HepG2 (cell line): Measurements from ENCODE around the gene MAPK8IP3. TPM values are rescaled to one million over a fixed set of nuclear protein-coding genes. Genes with fewer than 3 reads are reported as not detected.

Experiments used
- DNMT1 ChIP-seq: sonication (generic); formaldehyde crosslinking; IDR thresholded peaks from 2 replicates; pipeline ENCODE4 v1.5.1; 2020; ENCODE audit warnings: mild to moderate bottlenecking, missing genetic modification reagents
- ERF ChIP-seq: IDR thresholded peaks from 2 replicates; pipeline ENCODE4 v1.6.1; 2018; ENCODE audit warnings: missing biosample characterization, missing genetic modification reagents
- ESRRA ChIP-seq: sonication (generic); formaldehyde crosslinking; IDR thresholded peaks from 2 replicates; pipeline ENCODE4 v1.5.1; 2020; ENCODE audit warnings: mild to moderate bottlenecking, low read depth, missing genetic modification reagents
- FOXA1 ChIP-seq, 2 experiments: fragments of 450-650 bp in 1 of 2; sonication (generic) in 1 of 2; formaldehyde crosslinking in 1 of 2; IDR thresholded peaks; 2 replicates each; pipeline versions ENCODE4 v1.4.0 to v1.6.1; 2016 to 2020; ENCODE audit warnings: missing genetic modification reagents in 1 of 2
- FOXP1 ChIP-seq, 2 experiments: fragments of 450-650 bp in 1 of 2; IDR thresholded peaks; 2 replicates each; pipeline ENCODE4 v1.6.1; 2017 to 2018; ENCODE audit warnings: antibody characterized with exemption in 1 of 2
- IKZF5 ChIP-seq: IDR thresholded peaks from 2 replicates; pipeline ENCODE4 v1.6.1; 2018; ENCODE audit warnings: missing genetic modification reagents, mild to moderate bottlenecking, missing compliant biosample characterization
- KLF16 ChIP-seq, 2 experiments: sonication (generic) in 1 of 2; formaldehyde crosslinking in 1 of 2; IDR thresholded peaks; 2 replicates each; pipeline versions ENCODE4 v1.6.1 to v1.8.0; 2016 to 2023; ENCODE audit warnings: missing genetic modification reagents in 2 of 2, missing compliant biosample characterization in 1 of 2
- KMT2A ChIP-seq: sonication (generic); formaldehyde crosslinking; IDR thresholded peaks from 2 replicates; pipeline ENCODE4 v1.4.0; 2020; ENCODE audit warnings: missing genetic modification reagents
- MAF1 ChIP-seq: sonication (generic); formaldehyde crosslinking; IDR thresholded peaks from 2 replicates; pipeline ENCODE4 v1.5.0; 2020; ENCODE audit warnings: missing genetic modification reagents, borderline replicate concordance
- MED13 ChIP-seq: sonication (generic); formaldehyde crosslinking; IDR thresholded peaks from 2 replicates; pipeline ENCODE4 v1.5.0; 2020; ENCODE audit warnings: missing genetic modification reagents
- NBN ChIP-seq: fragments of 450-650 bp; conservative IDR thresholded peaks from 2 replicates; pipeline ENCODE4 v1.6.1; 2017
- NCOA2 ChIP-seq: sonication (generic); formaldehyde crosslinking; IDR thresholded peaks from 2 replicates; pipeline ENCODE4 v1.8.0; 2022; ENCODE audit warnings: inconsistent platforms
- RNF2 ChIP-seq: fragments of 450-650 bp; conservative IDR thresholded peaks from 2 replicates; pipeline ENCODE4 v1.6.1; 2016; ENCODE audit warnings: low read depth
- SPEN ChIP-seq: sonication (generic); formaldehyde crosslinking; IDR thresholded peaks from 2 replicates; pipeline ENCODE4 v1.5.1; 2020; ENCODE audit warnings: low read depth, mild to moderate bottlenecking, missing genetic modification reagents
- STAG1 ChIP-seq: sonication (generic); formaldehyde crosslinking; IDR thresholded peaks from 2 replicates; pipeline ENCODE4 v1.4.0; 2020; ENCODE audit warnings: missing genetic modification reagents
- TGIF2 ChIP-seq: IDR thresholded peaks from 2 replicates; pipeline ENCODE4 v1.6.1; 2016; ENCODE audit warnings: control low read depth, missing compliant biosample characterization
- U2AF1 ChIP-seq: fragments of 200-400 bp; formaldehyde crosslinking; optimal IDR thresholded peaks from 2 replicates; pipeline ENCODE3; 2017; ENCODE audit warnings: mild to moderate bottlenecking, low read depth, low read length
- ZFP82 ChIP-seq: sonication (generic); formaldehyde crosslinking; IDR thresholded peaks from 2 replicates; pipeline ENCODE4 v1.5.1; 2020; ENCODE audit warnings: mild to moderate bottlenecking, missing genetic modification reagents, borderline replicate concordance
- ZNF124 ChIP-seq: sonication (generic); formaldehyde crosslinking; IDR thresholded peaks from 2 replicates; pipeline ENCODE4 v1.4.0; 2020; ENCODE audit warnings: missing genetic modification reagents
- ZNF30 ChIP-seq: sonication (generic); formaldehyde crosslinking; IDR thresholded peaks from 2 replicates; pipeline ENCODE4 v1.5.0; 2020; ENCODE audit warnings: mild to moderate bottlenecking, missing genetic modification reagents
- ZNF639 ChIP-seq: conservative IDR thresholded peaks from 2 replicates; pipeline ENCODE4 v1.6.1; 2018; ENCODE audit warnings: missing genetic modification reagents
- ZNF766 ChIP-seq: sonication (generic); formaldehyde crosslinking; IDR thresholded peaks from 2 replicates; pipeline ENCODE4 v1.5.0; 2020; ENCODE audit warnings: missing genetic modification reagents, borderline replicate concordance
- ZNF776 ChIP-seq: sonication (generic); formaldehyde crosslinking; IDR thresholded peaks from 2 replicates; pipeline ENCODE4 v1.4.0; 2020; ENCODE audit warnings: mild to moderate bottlenecking, missing genetic modification reagents
- polyA plus RNA-seq, 8 experiments: library from polyadenylated mRNA; depleted of rRNA in 3 of 8; stranded (reverse) in 7 of 8; unstranded in 1 of 8; fragments of >200 nt; fragmentation: Illumina TruSeq in 4 of 8; extraction: Trizol in 4 of 8; gene quantifications; 2 replicates each; pipeline versions ENCODE4 v1.2.1 to v1.2.3, GENCODE V29; 2011 to 2016; ENCODE audit warnings: low read depth in 4 of 8, missing spikeins in 1 of 8, mixed read lengths in 1 of 8; ENCODE audit not compliant: insufficient read depth in 1 of 8
- total RNA-seq, 5 experiments: library from RNA; depleted of rRNA; stranded (reverse); fragments of >200 nt; fragmentation: Illumina TruSeq; extraction: Trizol; gene quantifications; 2 replicates each; pipeline ENCODE4 v1.2.3, GENCODE V29; 2016; ENCODE audit warnings: low read depth in 1 of 5
- TF ChIP-seq, protein P1 (sequence below): sonication (generic); formaldehyde crosslinking; IDR thresholded peaks from 2 replicates; pipeline ENCODE4 v1.4.0; 2020; ENCODE audit warnings: missing genetic modification reagents
- TF ChIP-seq, protein P2 (sequence below): sonication (generic); formaldehyde crosslinking; IDR thresholded peaks from 2 replicates; pipeline ENCODE4 v1.4.0; 2020; ENCODE audit warnings: missing genetic modification reagents

The MAPK8IP3 gene
- total and polyA plus RNA-seq, 2 of the 13 experiments (the other 11 are each of a cell fraction or from before 2014, with no cell fraction given) = 25.1 to 41.7 TPM

GRCh38 chr16:1794221-1794871 is 88.4 kb downstream of the MAPK8IP3 start (continued):
- TF ChIP-seq IKZF5 (CRISPR knock-in tag) (no peak), ZNF30 (CRISPR knock-in tag) (no peak), NBN (no peak), ZNF766 (CRISPR knock-in tag) (0 out of 2 replicates have a peak, but pooled peaks have one; percentile 12), FOXA1 (IDR thresholded peaks at IDR 0.05) (no peak), FOXA1 (CRISPR knock-in tag; IDR thresholded peaks at IDR 0.05) (peak; percentile 85), ERF (CRISPR knock-in tag) (peak; percentile 48; the same call in 1 of the 2 replicates), KLF16 (CRISPR knock-in tag; IDR thresholded peaks at IDR 0.05) (peak in 1 of 2 experiments; percentile 39; a peak in 1 of 4 replicates), RNF2 (no peak), ZFP82 (CRISPR knock-in tag) (no peak), MED13 (CRISPR knock-in tag) (no peak), ZNF776 (peak; percentile 47; the same call in 1 of the 2 replicates), ESRRA (CRISPR knock-in tag) (peak; percentile 17; the same call in 1 of the 2 replicates), KMT2A (CRISPR knock-in tag) (peak; percentile 33; the same call in 1 of the 2 replicates), STAG1 (no peak; the same call in 1 of the 2 replicates), SPEN (CRISPR knock-in tag) (peak; percentile 65), ZNF639 (0 out of 2 replicates have a peak, but pooled peaks have one; percentile 17), MAF1 (no peak), FOXP1 (IDR thresholded peaks at IDR 0.05) (no peak), FOXP1 (CRISPR knock-in tag; IDR thresholded peaks at IDR 0.05) (0 out of 2 replicates have a peak, but pooled peaks have one; percentile 14), DNMT1 (CRISPR knock-in tag) (peak; percentile 90), NCOA2 (CRISPR knock-in tag) (peak; percentile 63), ZNF124 (CRISPR knock-in tag) (no peak), TGIF2 (CRISPR knock-in tag) (0 out of 2 replicates have a peak, but pooled peaks have one; percentile 31), U2AF1 (peak; percentile 27)
- TF ChIP-seq, protein P1, sequence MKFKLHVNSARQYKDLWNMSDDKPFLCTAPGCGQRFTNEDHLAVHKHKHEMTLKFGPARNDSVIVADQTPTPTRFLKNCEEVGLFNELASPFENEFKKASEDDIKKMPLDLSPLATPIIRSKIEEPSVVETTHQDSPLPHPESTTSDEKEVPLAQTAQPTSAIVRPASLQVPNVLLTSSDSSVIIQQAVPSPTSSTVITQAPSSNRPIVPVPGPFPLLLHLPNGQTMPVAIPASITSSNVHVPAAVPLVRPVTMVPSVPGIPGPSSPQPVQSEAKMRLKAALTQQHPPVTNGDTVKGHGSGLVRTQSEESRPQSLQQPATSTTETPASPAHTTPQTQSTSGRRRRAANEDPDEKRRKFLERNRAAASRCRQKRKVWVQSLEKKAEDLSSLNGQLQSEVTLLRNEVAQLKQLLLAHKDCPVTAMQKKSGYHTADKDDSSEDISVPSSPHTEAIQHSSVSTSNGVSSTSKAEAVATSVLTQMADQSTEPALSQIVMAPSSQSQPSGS = 0 out of 2 replicates have a peak, but pooled peaks have one; percentile 17
- TF ChIP-seq, protein P2, sequence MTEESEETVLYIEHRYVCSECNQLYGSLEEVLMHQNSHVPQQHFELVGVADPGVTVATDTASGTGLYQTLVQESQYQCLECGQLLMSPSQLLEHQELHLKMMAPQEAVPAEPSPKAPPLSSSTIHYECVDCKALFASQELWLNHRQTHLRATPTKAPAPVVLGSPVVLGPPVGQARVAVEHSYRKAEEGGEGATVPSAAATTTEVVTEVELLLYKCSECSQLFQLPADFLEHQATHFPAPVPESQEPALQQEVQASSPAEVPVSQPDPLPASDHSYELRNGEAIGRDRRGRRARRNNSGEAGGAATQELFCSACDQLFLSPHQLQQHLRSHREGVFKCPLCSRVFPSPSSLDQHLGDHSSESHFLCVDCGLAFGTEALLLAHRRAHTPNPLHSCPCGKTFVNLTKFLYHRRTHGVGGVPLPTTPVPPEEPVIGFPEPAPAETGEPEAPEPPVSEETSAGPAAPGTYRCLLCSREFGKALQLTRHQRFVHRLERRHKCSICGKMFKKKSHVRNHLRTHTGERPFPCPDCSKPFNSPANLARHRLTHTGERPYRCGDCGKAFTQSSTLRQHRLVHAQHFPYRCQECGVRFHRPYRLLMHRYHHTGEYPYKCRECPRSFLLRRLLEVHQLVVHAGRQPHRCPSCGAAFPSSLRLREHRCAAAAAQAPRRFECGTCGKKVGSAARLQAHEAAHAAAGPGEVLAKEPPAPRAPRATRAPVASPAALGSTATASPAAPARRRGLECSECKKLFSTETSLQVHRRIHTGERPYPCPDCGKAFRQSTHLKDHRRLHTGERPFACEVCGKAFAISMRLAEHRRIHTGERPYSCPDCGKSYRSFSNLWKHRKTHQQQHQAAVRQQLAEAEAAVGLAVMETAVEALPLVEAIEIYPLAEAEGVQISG (CRISPR knock-in tag) = peak; percentile 12
